Activated CD8-positive, alpha-beta memory T cell treated with anti-CD3 and anti-CD28 coated beads, Interleukin-2, amount 50 U/mL, for 48 hours (primary cell): ENCODE data around the gene STKLD1.
A peak's percentile ranks its signal among the peaks of the same experiment; 100 is the strongest.
"Not testable (repeated sequence)": the region's sequence is repeated elsewhere in the genome, so short reads cannot be mapped to it uniquely, and the experiment has no call there.

ENCODE experiments used
- DNase-seq: peaks from one replicate; pipeline ENCODE4 v3.0.0-alpha.2; 2020

STKLD1 gene

GRCh38 chr9:133366435-133366834 lies 9.7 kb upstream of the STKLD1 start:
- DNase-seq: no peak

GRCh38 chr9:133367221-133367620 lies 8.9 kb upstream of the STKLD1 start:
- no peak for DNase-seq

GRCh38 chr9:133367778-133368177 lies 8.4 kb upstream of the STKLD1 start:
- DNase-seq: no peak

GRCh38 chr9:133368249-133368881 lies 7.8 kb upstream of the STKLD1 start:
- DNase-seq: no peak

- no peak for DNase-seq
Observed at GRCh38 chr9:133369422-133369821, 6.7 kb upstream of the STKLD1 start.

- peak; percentile 64 for DNase-seq
Observed at GRCh38 chr9:133369933-133370332, 6.2 kb upstream of the STKLD1 start.

- peak; percentile 64 for DNase-seq
Observed at GRCh38 chr9:133370685-133371084, 5.5 kb upstream of the STKLD1 start.

- DNase-seq: peak; percentile 86
Observed at GRCh38 chr9:133371261-133371711, 4.9 kb upstream of the STKLD1 start.

GRCh38 chr9:133372144-133372543 lies 4.0 kb upstream of the STKLD1 start:
- peak; percentile 64 for DNase-seq

- DNase-seq: peak; percentile 67
Observed at GRCh38 chr9:133374612-133375115, 1.5 kb upstream of the STKLD1 start.

- peak; percentile 74 for DNase-seq
Observed at GRCh38 chr9:133375116-133375723, 946 bp upstream of the STKLD1 start.

GRCh38 chr9:133377280-133377679 lies 1.1 kb downstream of the STKLD1 start:
- not testable (repeated sequence) for DNase-seq

- no peak for DNase-seq
Observed at GRCh38 chr9:133377721-133378216, 1.6 kb downstream of the STKLD1 start.

GRCh38 chr9:133378408-133378962 lies 2.3 kb downstream of the STKLD1 start:
- no peak for DNase-seq

- DNase-seq: no peak
Observed at GRCh38 chr9:133379153-133380086, 3.3 kb downstream of the STKLD1 start.

GRCh38 chr9:133380734-133381133 lies 4.6 kb downstream of the STKLD1 start:
- no peak for DNase-seq

- DNase-seq: no peak
Observed at GRCh38 chr9:133382507-133383141, 6.5 kb downstream of the STKLD1 start.

- no peak for DNase-seq
Observed at GRCh38 chr9:133383438-133383837, 7.3 kb downstream of the STKLD1 start.

- DNase-seq: no peak
Observed at GRCh38 chr9:133384736-133385321, 8.7 kb downstream of the STKLD1 start.

GRCh38 chr9:133385452-133385851 lies 9.3 kb downstream of the STKLD1 start:
- DNase-seq: no peak

- DNase-seq: no peak
Observed at GRCh38 chr9:133386338-133386737, 10.2 kb downstream of the STKLD1 start.

GRCh38 chr9:133387680-133388079 lies 11.5 kb downstream of the STKLD1 start:
- DNase-seq: no peak
